HepG2 (cell line): ENCODE measurements around the gene ANKS4B. TPM values are rescaled to one million over a fixed set of nuclear protein-coding genes. Genes with fewer than 3 reads are reported as not detected.

Experiments used
- CREM ChIP-seq, 2 experiments: sonication (generic) in 1 of 2; formaldehyde crosslinking in 1 of 2; IDR thresholded peaks; 2 replicates each; pipeline versions ENCODE4 v1.4.0 to v1.6.1; 2016 to 2020; ENCODE audit warnings: antibody characterized with exemption in 1 of 2, mild to moderate bottlenecking in 1 of 2, missing genetic modification reagents in 1 of 2
- FOXM1 ChIP-seq: sonication (generic); formaldehyde crosslinking; IDR thresholded peaks from 2 replicates; pipeline ENCODE4 v1.5.0; 2020; ENCODE audit warnings: missing genetic modification reagents
- HDAC2 ChIP-seq: sonication (generic); formaldehyde crosslinking; IDR thresholded peaks from 2 replicates; pipeline ENCODE4 v1.4.0; 2020; ENCODE audit warnings: missing genetic modification reagents
- HIVEP1 ChIP-seq: sonication (generic); formaldehyde crosslinking; IDR thresholded peaks from 2 replicates; pipeline ENCODE4 v1.4.0; 2020; ENCODE audit warnings: mild to moderate bottlenecking, missing genetic modification reagents
- HMGA1 ChIP-seq: sonication (generic); formaldehyde crosslinking; conservative IDR thresholded peaks from 2 replicates; pipeline ENCODE4 v1.4.0; 2020; ENCODE audit warnings: missing genetic modification reagents
- HNRNPK ChIP-seq: fragments of 200-400 bp; formaldehyde crosslinking; IDR thresholded peaks from 2 replicates; pipeline ENCODE4 v1.6.1; 2018; ENCODE audit warnings: low read length, low read depth, moderate library complexity, mild to moderate bottlenecking; ENCODE audit not compliant: poor library complexity, severe bottlenecking
- REPIN1 ChIP-seq: sonication (generic); formaldehyde crosslinking; IDR thresholded peaks from 2 replicates; pipeline ENCODE4 v1.8.0; 2022; ENCODE audit warnings: missing genetic modification reagents, low read depth, mild to moderate bottlenecking, borderline replicate concordance
- ZBTB1 ChIP-seq: sonication (generic); formaldehyde crosslinking; IDR thresholded peaks from 2 replicates; pipeline ENCODE4 v1.4.0; 2020; ENCODE audit warnings: missing genetic modification reagents, borderline replicate concordance
- ZNF558 ChIP-seq: sonication (generic); formaldehyde crosslinking; IDR thresholded peaks from 2 replicates; pipeline ENCODE4 v1.9.0; 2022; ENCODE audit warnings: mild to moderate bottlenecking, missing genetic modification reagents, borderline replicate concordance
- ZNF761 ChIP-seq: sonication (generic); formaldehyde crosslinking; conservative IDR thresholded peaks from 2 replicates; pipeline ENCODE4 v1.4.0; 2020; ENCODE audit warnings: mild to moderate bottlenecking, missing genetic modification reagents
- polyA plus RNA-seq, 8 experiments: library from polyadenylated mRNA; depleted of rRNA in 3 of 8; stranded (reverse) in 7 of 8; unstranded in 1 of 8; fragments of >200 nt; fragmentation: Illumina TruSeq in 4 of 8; extraction: Trizol in 4 of 8; gene quantifications; 2 replicates each; pipeline versions ENCODE4 v1.2.1 to v1.2.3, GENCODE V29; 2011 to 2016; ENCODE audit warnings: low read depth in 4 of 8, missing spikeins in 1 of 8, mixed read lengths in 1 of 8; ENCODE audit not compliant: insufficient read depth in 1 of 8
- total RNA-seq, 5 experiments: library from RNA; depleted of rRNA; stranded (reverse); fragments of >200 nt; fragmentation: Illumina TruSeq; extraction: Trizol; gene quantifications; 2 replicates each; pipeline ENCODE4 v1.2.3, GENCODE V29; 2016; ENCODE audit warnings: low read depth in 1 of 5
- TF ChIP-seq, protein P1 (sequence below): sonication (generic); formaldehyde crosslinking; IDR thresholded peaks from 2 replicates; pipeline ENCODE4 v1.4.0; 2020; ENCODE audit warnings: missing genetic modification reagents
- TF ChIP-seq, protein P2 (sequence below): sonication (generic); formaldehyde crosslinking; IDR thresholded peaks from 2 replicates; pipeline ENCODE4 v1.4.0; 2020; ENCODE audit warnings: missing genetic modification reagents, borderline replicate concordance
- TF ChIP-seq, protein P3 (sequence below), 2 experiments: sonication (generic) in 1 of 2; formaldehyde crosslinking in 1 of 2; IDR thresholded peaks; 2 replicates each; pipeline versions ENCODE4 v1.4.0 to v1.6.1; 2016 to 2020; ENCODE audit warnings: borderline replicate concordance in 1 of 2, low read depth in 1 of 2, mild to moderate bottlenecking in 1 of 2, missing genetic modification reagents in 1 of 2
- TF ChIP-seq, protein P4 (sequence below): sonication (generic); formaldehyde crosslinking; IDR thresholded peaks from 2 replicates; pipeline ENCODE4 v1.4.0; 2020; ENCODE audit warnings: missing genetic modification reagents

Gene ANKS4B
- total and polyA plus RNA-seq, 2 of the 13 experiments (the other 11 are each of a cell fraction or from before 2014, with no cell fraction given) = 6.5 to 30.0 TPM

DNA sequence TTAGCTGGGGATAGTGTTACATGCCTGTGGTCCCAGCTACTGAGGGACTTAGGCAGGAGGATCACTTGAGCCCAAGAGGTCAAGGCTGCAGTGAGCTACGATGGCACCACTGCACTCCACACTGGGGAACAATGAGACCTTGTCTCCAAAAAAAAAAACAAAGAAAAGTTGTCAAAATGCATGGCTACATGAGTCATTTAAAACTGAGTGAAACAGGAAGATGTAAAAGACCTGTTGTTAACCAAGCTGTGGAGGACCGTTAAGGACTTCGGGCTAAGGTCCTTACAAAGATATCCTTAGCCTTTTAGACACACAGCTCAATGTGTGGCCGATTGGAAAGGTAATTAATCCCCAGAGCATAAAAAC, 47.2 kb upstream of the ANKS4B start (continued):
- TF ChIP-seq, protein P1, sequence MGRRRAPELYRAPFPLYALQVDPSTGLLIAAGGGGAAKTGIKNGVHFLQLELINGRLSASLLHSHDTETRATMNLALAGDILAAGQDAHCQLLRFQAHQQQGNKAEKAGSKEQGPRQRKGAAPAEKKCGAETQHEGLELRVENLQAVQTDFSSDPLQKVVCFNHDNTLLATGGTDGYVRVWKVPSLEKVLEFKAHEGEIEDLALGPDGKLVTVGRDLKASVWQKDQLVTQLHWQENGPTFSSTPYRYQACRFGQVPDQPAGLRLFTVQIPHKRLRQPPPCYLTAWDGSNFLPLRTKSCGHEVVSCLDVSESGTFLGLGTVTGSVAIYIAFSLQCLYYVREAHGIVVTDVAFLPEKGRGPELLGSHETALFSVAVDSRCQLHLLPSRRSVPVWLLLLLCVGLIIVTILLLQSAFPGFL (CRISPR knock-in tag) = no peak
- TF ChIP-seq HIVEP1 (CRISPR knock-in tag) (no peak), ZBTB1 (CRISPR knock-in tag) (no peak), HNRNPK (no peak), CREM (IDR thresholded peaks at IDR 0.05) (no peak; the same call in 1 of the 2 replicates), CREM (CRISPR knock-in tag; IDR thresholded peaks at IDR 0.05) (no peak), REPIN1 (CRISPR knock-in tag) (no peak), HMGA1 (CRISPR knock-in tag) (no peak), ZNF558 (CRISPR knock-in tag) (no peak), HDAC2 (CRISPR knock-in tag) (peak; percentile 81), ZNF761 (CRISPR knock-in tag) (no peak), FOXM1 (CRISPR knock-in tag) (peak; percentile 77)
- TF ChIP-seq, protein P2, sequence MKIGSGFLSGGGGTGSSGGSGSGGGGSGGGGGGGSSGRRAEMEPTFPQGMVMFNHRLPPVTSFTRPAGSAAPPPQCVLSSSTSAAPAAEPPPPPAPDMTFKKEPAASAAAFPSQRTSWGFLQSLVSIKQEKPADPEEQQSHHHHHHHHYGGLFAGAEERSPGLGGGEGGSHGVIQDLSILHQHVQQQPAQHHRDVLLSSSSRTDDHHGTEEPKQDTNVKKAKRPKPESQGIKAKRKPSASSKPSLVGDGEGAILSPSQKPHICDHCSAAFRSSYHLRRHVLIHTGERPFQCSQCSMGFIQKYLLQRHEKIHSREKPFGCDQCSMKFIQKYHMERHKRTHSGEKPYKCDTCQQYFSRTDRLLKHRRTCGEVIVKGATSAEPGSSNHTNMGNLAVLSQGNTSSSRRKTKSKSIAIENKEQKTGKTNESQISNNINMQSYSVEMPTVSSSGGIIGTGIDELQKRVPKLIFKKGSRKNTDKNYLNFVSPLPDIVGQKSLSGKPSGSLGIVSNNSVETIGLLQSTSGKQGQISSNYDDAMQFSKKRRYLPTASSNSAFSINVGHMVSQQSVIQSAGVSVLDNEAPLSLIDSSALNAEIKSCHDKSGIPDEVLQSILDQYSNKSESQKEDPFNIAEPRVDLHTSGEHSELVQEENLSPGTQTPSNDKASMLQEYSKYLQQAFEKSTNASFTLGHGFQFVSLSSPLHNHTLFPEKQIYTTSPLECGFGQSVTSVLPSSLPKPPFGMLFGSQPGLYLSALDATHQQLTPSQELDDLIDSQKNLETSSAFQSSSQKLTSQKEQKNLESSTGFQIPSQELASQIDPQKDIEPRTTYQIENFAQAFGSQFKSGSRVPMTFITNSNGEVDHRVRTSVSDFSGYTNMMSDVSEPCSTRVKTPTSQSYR (CRISPR knock-in tag) = no peak
- TF ChIP-seq, protein P3, sequence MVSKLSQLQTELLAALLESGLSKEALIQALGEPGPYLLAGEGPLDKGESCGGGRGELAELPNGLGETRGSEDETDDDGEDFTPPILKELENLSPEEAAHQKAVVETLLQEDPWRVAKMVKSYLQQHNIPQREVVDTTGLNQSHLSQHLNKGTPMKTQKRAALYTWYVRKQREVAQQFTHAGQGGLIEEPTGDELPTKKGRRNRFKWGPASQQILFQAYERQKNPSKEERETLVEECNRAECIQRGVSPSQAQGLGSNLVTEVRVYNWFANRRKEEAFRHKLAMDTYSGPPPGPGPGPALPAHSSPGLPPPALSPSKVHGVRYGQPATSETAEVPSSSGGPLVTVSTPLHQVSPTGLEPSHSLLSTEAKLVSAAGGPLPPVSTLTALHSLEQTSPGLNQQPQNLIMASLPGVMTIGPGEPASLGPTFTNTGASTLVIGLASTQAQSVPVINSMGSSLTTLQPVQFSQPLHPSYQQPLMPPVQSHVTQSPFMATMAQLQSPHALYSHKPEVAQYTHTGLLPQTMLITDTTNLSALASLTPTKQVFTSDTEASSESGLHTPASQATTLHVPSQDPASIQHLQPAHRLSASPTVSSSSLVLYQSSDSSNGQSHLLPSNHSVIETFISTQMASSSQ (IDR thresholded peaks at IDR 0.05; ENCODE audit: low read depth) = no peak
- TF ChIP-seq, protein P3 (CRISPR knock-in tag; IDR thresholded peaks at IDR 0.05; ENCODE audit: borderline replicate concordance) = peak; percentile 60; the same call in 1 of the 2 replicates
- TF ChIP-seq, protein P4, sequence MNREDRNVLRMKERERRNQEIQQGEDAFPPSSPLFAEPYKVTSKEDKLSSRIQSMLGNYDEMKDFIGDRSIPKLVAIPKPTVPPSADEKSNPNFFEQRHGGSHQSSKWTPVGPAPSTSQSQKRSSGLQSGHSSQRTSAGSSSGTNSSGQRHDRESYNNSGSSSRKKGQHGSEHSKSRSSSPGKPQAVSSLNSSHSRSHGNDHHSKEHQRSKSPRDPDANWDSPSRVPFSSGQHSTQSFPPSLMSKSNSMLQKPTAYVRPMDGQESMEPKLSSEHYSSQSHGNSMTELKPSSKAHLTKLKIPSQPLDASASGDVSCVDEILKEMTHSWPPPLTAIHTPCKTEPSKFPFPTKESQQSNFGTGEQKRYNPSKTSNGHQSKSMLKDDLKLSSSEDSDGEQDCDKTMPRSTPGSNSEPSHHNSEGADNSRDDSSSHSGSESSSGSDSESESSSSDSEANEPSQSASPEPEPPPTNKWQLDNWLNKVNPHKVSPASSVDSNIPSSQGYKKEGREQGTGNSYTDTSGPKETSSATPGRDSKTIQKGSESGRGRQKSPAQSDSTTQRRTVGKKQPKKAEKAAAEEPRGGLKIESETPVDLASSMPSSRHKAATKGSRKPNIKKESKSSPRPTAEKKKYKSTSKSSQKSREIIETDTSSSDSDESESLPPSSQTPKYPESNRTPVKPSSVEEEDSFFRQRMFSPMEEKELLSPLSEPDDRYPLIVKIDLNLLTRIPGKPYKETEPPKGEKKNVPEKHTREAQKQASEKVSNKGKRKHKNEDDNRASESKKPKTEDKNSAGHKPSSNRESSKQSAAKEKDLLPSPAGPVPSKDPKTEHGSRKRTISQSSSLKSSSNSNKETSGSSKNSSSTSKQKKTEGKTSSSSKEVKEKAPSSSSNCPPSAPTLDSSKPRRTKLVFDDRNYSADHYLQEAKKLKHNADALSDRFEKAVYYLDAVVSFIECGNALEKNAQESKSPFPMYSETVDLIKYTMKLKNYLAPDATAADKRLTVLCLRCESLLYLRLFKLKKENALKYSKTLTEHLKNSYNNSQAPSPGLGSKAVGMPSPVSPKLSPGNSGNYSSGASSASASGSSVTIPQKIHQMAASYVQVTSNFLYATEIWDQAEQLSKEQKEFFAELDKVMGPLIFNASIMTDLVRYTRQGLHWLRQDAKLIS (CRISPR knock-in tag) = no peak
